Nephron progenitor cell (in vitro differentiated cells): ENCODE measurements around the gene GPHN.
"Not testable (repeated sequence)": the region's sequence is repeated elsewhere in the genome, so short reads cannot be mapped to it uniquely, and the experiment has no call there.

Source experiments
- DNase-seq: peaks from one replicate; pipeline ENCODE4 v3.0.0; 2021
- H3K27ac Mint-ChIP-seq: 2 replicates; pipeline ENCODE4 v1.8.0; 2021; ENCODE audit warnings: mild to moderate bottlenecking, moderate library complexity, mixed read lengths
- H3K27me3 Mint-ChIP-seq: 2 replicates; pipeline ENCODE4 v1.8.0; 2021; ENCODE audit warnings: mild to moderate bottlenecking, low read depth, mixed read lengths; ENCODE audit not compliant: poor library complexity
- H3K36me3 Mint-ChIP-seq: 2 replicates; pipeline ENCODE4 v1.8.0; 2021; ENCODE audit warnings: low read depth, mixed read lengths
- H3K4me1 Mint-ChIP-seq: 2 replicates; pipeline ENCODE4 v1.8.0; 2021; ENCODE audit warnings: mixed read lengths
- H3K4me3 Mint-ChIP-seq: 2 replicates; pipeline ENCODE4 v1.8.0; 2021; ENCODE audit warnings: mild to moderate bottlenecking, moderate library complexity, mixed read lengths
- H3K9me3 Mint-ChIP-seq: 2 replicates; pipeline ENCODE4 v1.8.0; 2021; ENCODE audit warnings: mild to moderate bottlenecking, moderate library complexity, mixed read lengths
- TF ChIP-seq, protein P1 (sequence below): fragments of 200-600 bp; sonication (generic); IDR thresholded peaks from 2 replicates; pipeline ENCODE4 v1.5.0; 2021; ENCODE audit warnings: antibody characterized with exemption

The GPHN gene

DNA sequence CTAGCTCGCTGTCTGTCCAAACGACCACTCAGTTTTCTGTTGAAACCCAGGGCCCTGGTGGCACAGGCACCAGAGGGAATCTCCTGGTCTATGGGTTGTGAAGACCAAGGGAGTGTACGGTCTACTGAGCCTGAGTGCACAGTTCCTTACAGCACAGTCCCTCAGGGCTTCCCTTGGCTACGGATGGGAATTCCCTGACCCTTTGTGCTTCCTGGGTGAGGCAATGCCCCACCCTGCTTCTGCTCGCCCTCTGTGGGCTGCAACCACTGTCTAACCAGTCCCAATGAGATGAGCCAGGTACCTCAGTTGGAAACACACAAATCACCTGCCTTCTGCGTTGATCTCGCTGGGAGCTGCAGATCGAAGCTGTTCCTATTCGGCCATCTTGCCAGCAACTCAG lies 22.6 kb downstream of the GPHN start:
- peaks cover 36% of the 10 kb centered on the region for H3K36me3 Mint-ChIP-seq
- H3K4me3 Mint-ChIP-seq: no peak overlapping the region
- no peaks in the 10 kb centered on the region for H3K4me1 Mint-ChIP-seq
- peak overlapping the region; percentile 67 for H3K27ac Mint-ChIP-seq
- H3K27me3 Mint-ChIP-seq: no peaks in the 10 kb centered on the region
- DNase-seq: no peak
- H3K9me3 Mint-ChIP-seq: peaks cover 37% of the 10 kb centered on the region
- TF ChIP-seq, protein P1, sequence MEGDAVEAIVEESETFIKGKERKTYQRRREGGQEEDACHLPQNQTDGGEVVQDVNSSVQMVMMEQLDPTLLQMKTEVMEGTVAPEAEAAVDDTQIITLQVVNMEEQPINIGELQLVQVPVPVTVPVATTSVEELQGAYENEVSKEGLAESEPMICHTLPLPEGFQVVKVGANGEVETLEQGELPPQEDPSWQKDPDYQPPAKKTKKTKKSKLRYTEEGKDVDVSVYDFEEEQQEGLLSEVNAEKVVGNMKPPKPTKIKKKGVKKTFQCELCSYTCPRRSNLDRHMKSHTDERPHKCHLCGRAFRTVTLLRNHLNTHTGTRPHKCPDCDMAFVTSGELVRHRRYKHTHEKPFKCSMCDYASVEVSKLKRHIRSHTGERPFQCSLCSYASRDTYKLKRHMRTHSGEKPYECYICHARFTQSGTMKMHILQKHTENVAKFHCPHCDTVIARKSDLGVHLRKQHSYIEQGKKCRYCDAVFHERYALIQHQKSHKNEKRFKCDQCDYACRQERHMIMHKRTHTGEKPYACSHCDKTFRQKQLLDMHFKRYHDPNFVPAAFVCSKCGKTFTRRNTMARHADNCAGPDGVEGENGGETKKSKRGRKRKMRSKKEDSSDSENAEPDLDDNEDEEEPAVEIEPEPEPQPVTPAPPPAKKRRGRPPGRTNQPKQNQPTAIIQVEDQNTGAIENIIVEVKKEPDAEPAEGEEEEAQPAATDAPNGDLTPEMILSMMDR: no peak

DNA sequence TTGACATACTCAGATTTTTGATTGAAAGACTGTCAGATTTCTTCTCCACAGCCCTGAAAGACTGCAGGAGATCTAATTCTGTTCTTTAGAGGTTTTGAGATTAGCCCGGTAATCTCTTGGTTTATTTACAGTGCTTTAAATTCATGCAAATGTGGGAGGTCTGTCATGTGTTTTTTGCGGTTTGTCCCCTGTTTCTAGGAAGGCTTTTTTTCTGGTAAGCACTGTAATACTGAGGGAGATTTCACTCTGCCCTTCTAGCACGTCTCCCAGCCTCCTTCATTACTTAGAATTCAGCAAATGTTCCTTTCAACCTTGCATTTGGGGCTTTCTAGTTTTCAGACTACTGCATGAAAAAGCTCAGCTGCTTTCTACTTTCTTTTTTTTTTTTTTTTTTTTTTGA lies 31.1 kb downstream of the GPHN start:
- no peaks in the 10 kb centered on the region for H3K4me1 Mint-ChIP-seq
- peaks cover 3% of the 10 kb centered on the region for H3K9me3 Mint-ChIP-seq
- H3K27me3 Mint-ChIP-seq: no peaks in the 10 kb centered on the region
- no peak overlapping the region for H3K4me3 Mint-ChIP-seq
- DNase-seq: no peak
- TF ChIP-seq, protein P1: no peak
- peaks cover 6% of the 10 kb centered on the region for H3K36me3 Mint-ChIP-seq
- no peak overlapping the region for H3K27ac Mint-ChIP-seq

DNA sequence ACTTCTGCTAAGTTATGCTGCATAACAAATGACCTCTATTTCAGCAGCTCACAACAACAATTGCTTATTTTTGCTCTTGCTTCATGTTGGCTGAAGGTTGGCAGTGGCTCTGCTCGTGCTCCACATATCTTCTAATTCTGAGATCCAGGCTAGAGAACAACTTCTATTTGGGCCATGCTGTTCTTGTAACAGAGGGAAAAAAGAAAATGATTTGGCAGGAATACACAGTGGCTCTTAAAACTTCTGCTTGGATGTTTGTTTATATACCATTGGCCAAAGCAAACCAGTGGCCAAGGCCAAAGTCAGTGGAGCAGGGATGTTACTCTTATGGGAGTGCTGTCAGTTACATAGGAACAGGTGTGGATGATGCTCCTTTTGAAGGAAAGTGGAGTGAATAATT lies 32.1 kb downstream of the GPHN start:
- Mint-ChIP-seq H3K4me3 (no peak overlapping the region), H3K36me3 (peaks cover 6% of the 10 kb centered on the region)
- no peak for DNase-seq

DNA sequence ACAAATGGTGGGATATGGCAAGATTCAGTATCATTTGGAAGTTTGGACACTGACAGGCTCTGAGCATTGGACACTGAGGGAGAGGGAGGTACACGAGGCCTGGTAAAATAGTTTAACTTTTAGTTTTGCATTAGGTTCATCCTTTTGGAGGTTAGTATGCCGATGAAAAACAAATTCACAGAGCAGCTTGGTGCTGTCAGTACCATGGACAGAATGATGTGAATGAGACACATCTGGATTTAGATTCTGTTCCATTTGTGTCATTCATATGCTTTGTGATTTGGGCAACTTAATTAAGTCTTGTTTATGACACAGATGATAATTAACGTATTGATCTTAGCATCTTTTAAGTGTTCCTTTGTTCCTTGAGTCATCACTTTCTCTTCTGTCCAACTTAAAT lies 33.7 kb downstream of the GPHN start:
- H3K4me1 Mint-ChIP-seq: no peaks in the 10 kb centered on the region
- H3K4me3 Mint-ChIP-seq: no peak overlapping the region
- H3K27me3 Mint-ChIP-seq: no peaks in the 10 kb centered on the region
- H3K9me3 Mint-ChIP-seq: peaks cover 14% of the 10 kb centered on the region
- H3K36me3 Mint-ChIP-seq: peaks cover 6% of the 10 kb centered on the region
- DNase-seq: no peak
- TF ChIP-seq, protein P1: no peak
- H3K27ac Mint-ChIP-seq: no peak overlapping the region

More for the DNA sequence above, 32.1 kb downstream of the GPHN start:
- H3K4me1 Mint-ChIP-seq: no peaks in the 10 kb centered on the region
- TF ChIP-seq, protein P1: no peak
- H3K27me3 Mint-ChIP-seq: no peaks in the 10 kb centered on the region
- no peak overlapping the region for H3K27ac Mint-ChIP-seq
- H3K9me3 Mint-ChIP-seq: peaks cover 7% of the 10 kb centered on the region

DNA sequence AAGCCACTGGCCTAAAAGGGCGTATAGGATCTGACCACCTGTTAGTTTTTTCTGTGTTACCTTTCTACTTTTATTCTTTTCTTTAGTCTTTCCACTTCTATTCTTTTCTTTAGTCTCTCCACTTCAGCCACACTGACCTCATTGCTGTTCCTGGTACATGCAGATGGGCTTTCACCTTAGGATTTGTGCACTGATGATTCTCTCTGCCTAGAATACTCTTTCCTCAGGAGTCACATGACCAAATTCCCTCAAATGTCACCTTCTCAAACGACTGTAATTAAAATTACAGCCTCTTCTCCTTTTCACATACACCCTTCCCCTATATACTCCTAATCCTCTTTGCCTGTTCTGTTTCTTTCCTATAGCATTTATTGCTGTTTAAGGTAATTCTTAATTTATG lies 36.0 kb downstream of the GPHN start:
- H3K27ac Mint-ChIP-seq: no peak overlapping the region
- TF ChIP-seq, protein P1: no peak
- H3K4me1 Mint-ChIP-seq: no peaks in the 10 kb centered on the region
- no peaks in the 10 kb centered on the region for H3K27me3 Mint-ChIP-seq
- no peak for DNase-seq
- no peak overlapping the region for H3K4me3 Mint-ChIP-seq
- H3K9me3 Mint-ChIP-seq: peaks cover 28% of the 10 kb centered on the region
- peaks cover 21% of the 10 kb centered on the region for H3K36me3 Mint-ChIP-seq

DNA sequence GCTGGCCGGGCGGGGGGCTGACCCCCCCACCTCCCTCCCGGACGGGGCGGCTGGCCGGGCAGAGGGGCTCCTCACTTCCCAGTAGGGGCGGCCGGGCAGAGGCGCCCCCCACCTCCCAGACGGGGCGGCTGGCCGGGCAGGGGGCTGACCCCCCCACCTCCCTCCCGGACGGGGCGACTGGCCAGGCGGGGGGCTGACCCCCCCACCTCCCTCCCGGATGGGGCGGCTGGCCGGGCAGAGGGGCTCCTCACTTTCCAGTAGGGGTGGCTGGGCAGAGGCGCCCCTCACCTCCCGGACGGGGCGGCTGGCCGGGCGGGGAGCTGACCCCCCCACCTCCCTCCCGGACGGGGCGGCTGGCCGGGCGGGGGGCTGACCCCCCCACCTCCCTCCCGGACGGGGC lies 37.2 kb downstream of the GPHN start:
- not testable (repeated sequence) for H3K4me1 Mint-ChIP-seq, H3K4me3 Mint-ChIP-seq, DNase-seq, H3K27me3 Mint-ChIP-seq, H3K27ac Mint-ChIP-seq
- peaks cover 28% of the 10 kb centered on the region for H3K9me3 Mint-ChIP-seq
- H3K36me3 Mint-ChIP-seq: peaks cover 32% of the 10 kb centered on the region

DNA sequence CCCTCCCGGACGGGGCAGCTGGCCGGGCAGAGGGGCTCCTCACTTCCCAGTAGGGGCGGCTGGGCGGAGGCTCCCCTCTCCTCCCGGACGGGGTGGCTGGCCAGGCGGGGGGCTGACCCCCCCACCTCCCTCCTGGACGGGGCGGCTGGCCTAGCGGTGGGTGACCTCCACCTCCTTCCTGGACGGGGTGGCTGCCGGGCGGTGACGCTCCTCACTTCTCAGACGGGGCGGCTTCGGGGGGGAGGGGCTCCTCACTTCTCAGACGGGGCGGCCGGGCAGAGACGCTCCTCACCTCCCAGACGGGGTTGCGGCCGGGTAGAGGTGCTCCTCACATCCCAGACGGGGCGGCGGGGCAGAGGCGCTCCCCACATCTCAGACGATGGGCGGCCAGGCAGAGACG lies 37.8 kb downstream of the GPHN start:
- H3K4me1 Mint-ChIP-seq, DNase-seq, H3K4me3 Mint-ChIP-seq, H3K27ac Mint-ChIP-seq, H3K27me3 Mint-ChIP-seq: not testable (repeated sequence)
- Mint-ChIP-seq H3K9me3 (peaks cover 31% of the 10 kb centered on the region), H3K36me3 (peaks cover 37% of the 10 kb centered on the region)
